ENCODE results near the gene PKDREJ. TPM values are rescaled to one million over a fixed set of nuclear protein-coding genes. Genes with fewer than 3 reads are reported as not detected.

Gene PKDREJ
- total RNA-seq, 1 experiment from 2014 or later = 0.04 TPM

- Histone ChIP-seq H4K91ac (ENCODE audit: insufficient read length, low read depth, low read length) (no peak overlapping the region), H4K5ac (ENCODE audit: insufficient read length, low read depth, low read length) (no peak overlapping the region), H3K4me1 (ENCODE audit: insufficient read depth, low read length) (no peaks in the 10 kb centered on the region), H3K56ac (ENCODE audit: insufficient read length, low read depth, low read length) (no peak overlapping the region), H2BK120ac (ENCODE audit: low read depth, low read length, poor library complexity, severe bottlenecking) (no peak overlapping the region), H3K23ac (ENCODE audit: insufficient read length, low read depth, low read length) (no peak overlapping the region), H3K9me3 (ENCODE audit: control insufficient read depth, low read depth, low read length) (no peaks in the 10 kb centered on the region), H3T11ph (ENCODE audit: low read length) (no peak overlapping the region), H3K79me1 (ENCODE audit: insufficient read depth, low read depth, low read length, poor library complexity, severe bottlenecking) (no peaks in the 10 kb centered on the region), H4K20me1 (ENCODE audit: control insufficient read depth, insufficient read depth, insufficient read length) (no peaks in the 10 kb centered on the region), H3K14ac (ENCODE audit: insufficient read depth, low read length) (no peak overlapping the region), H2BK5ac (ENCODE audit: insufficient read length, low read length) (no peak overlapping the region), H3K4ac (ENCODE audit: low read depth, low read length) (no peak overlapping the region), H3K9ac (ENCODE audit: extremely low read depth, insufficient read length, low read length) (no peak overlapping the region), H4K8ac (replicated peaks; ENCODE audit: insufficient read length, low read depth, low read length) (no peak overlapping the region), H3K23me2 (ENCODE audit: insufficient read length, low read depth, low read length, poor library complexity, severe bottlenecking) (no peaks in the 10 kb centered on the region), H3K27me3 (ENCODE audit: insufficient read depth, low read length) (no peaks in the 10 kb centered on the region), H2BK20ac (ENCODE audit: low read depth, low read length, poor library complexity, severe bottlenecking) (no peak overlapping the region), H3K4me2 (ENCODE audit: insufficient read depth, insufficient read length, low read length) (no peak overlapping the region), H2BK12ac (ENCODE audit: insufficient read length, low read depth, low read length) (no peak overlapping the region), H3K18ac (ENCODE audit: insufficient read length, low read depth, low read length) (no peak overlapping the region), H3K79me2 (ENCODE audit: insufficient read depth, low read length) (no peaks in the 10 kb centered on the region), H2AFZ (ENCODE audit: low read length) (no peak overlapping the region), H3K27ac (ENCODE audit: insufficient read length, low read depth, low read length) (no peak overlapping the region), H2AK5ac (ENCODE audit: insufficient read length, low read length) (no peak overlapping the region), H2BK15ac (ENCODE audit: low read depth, low read length) (no peak overlapping the region)
- TF ChIP-seq CTCF (conservative IDR thresholded peaks at IDR 0.05) = no peak
- peaks cover 4% of the 10 kb centered on the region for H3K27me3 Mint-ChIP-seq (ENCODE audit: low read depth)
- H3K36me3 Mint-ChIP-seq (ENCODE audit: insufficient read depth in 1 of 3, low read depth in 3 of 3) = peaks cover 5 to 13% (median 9%) of the 10 kb centered on the region in 3 experiments; a peak in 5 of 7 replicates
- DNase-seq = no peak
- no peak overlapping the region for H3K27ac Mint-ChIP-seq
- H3K4me3 Mint-ChIP-seq = no peak overlapping the region
- WGBS (ENCODE audit: extremely low coverage, insufficient read length, low lambda C conversion rate) = no CpG with 5 or more reads among the region's 6 CpGs
- H3K4me1 Mint-ChIP-seq = no peaks in the 10 kb centered on the region
- H3K9me3 Mint-ChIP-seq = peaks cover 0 to 2% of the 10 kb centered on the region in 2 experiments; a peak in 2 of 5 replicates
Observed at GRCh38 chr22:46240506-46240905, 22.6 kb downstream of the PKDREJ start.

All from H9 (cell line).